Measurements from ENCODE around the gene USH2A. TPM values are rescaled to one million over a fixed set of nuclear protein-coding genes. Genes with fewer than 3 reads are reported as not detected.
"Not testable (repeated sequence)": the region's sequence is repeated elsewhere in the genome, so short reads cannot be mapped to it uniquely, and the experiment has no call there.

The USH2A gene
- polyA plus RNA-seq, 2 of the 4 experiments (the other 2 are of a cell fraction), result not detected

- TF ChIP-seq PBX3 (IDR thresholded peaks at IDR 0.05) (no peak), NPAS2 (CRISPR knock-in tag; IDR thresholded peaks at IDR 0.05; ENCODE audit: borderline replicate concordance) (no peak)
These were observed 409.2 kb downstream of the USH2A start (continued) for GRCh38 chr1:216014086-216014485.

- DNase-seq (ENCODE audit: low read depth in 1 of 2, low spot score in 1 of 2); H3K9me3 ChIP-seq; H3K4me2 ChIP-seq; ATAC-seq; H3K27ac ChIP-seq; H3K4me1 ChIP-seq; CTCF ChIA-PET; FAIRE-seq; POLR2A ChIA-PET; H3K4me3 ChIP-seq: not testable (repeated sequence)
- WGBS (ENCODE audit: missing lambda C conversion rate), result 24% methylated on average over 7 of the region's 10 CpGs
These were observed 413.8 kb downstream of the USH2A start for GRCh38 chr1:216009456-216009855.

DNA sequence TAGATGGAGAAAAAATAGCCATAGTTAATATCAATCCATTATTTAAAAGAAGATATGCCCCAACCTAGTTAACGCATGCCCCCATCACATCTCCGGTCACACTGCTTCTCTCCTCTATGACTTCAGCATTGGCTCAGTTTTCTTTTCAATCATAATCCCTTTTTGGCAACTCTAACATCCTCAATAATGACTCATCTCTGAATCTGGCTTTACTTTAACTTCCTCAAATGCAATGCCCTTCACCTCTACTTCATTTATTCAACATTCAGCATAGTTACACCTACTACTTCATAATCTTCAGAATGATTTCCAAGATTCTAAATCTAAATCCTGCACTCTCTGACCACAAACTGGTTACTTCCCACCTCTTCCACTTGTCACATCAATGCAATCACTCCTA is 417.3 kb downstream of the USH2A start:
- ATAC-seq, result no peak
- FAIRE-seq, result no peak
- H3K4me2 ChIP-seq, result no peak overlapping the region
- no peaks in the 10 kb centered on the region for H3K4me1 ChIP-seq
- no peak overlapping the region for H3K27ac ChIP-seq
- ChIA-PET POLR2A (no interaction called here), CTCF (no interaction called here)
- H3K4me3 ChIP-seq, result no peak overlapping the region
- TF ChIP-seq FOXS1 (CRISPR knock-in tag; IDR thresholded peaks at IDR 0.05), result no peak
- no peak for TF ChIP-seq TFCP2L1 (CRISPR knock-in tag; IDR thresholded peaks at IDR 0.05)
- no peak for TF ChIP-seq MYC (IDR thresholded peaks at IDR 0.05; ENCODE audit: borderline replicate concordance, low read length)
- DNase-seq (ENCODE audit: low read depth in 1 of 2, low spot score in 1 of 2), result no peak
- WGBS (ENCODE audit: missing lambda C conversion rate), result 42% methylated on average over 2 of the region's 2 CpGs
- H3K9me3 ChIP-seq, result no peaks in the 10 kb centered on the region

DNA sequence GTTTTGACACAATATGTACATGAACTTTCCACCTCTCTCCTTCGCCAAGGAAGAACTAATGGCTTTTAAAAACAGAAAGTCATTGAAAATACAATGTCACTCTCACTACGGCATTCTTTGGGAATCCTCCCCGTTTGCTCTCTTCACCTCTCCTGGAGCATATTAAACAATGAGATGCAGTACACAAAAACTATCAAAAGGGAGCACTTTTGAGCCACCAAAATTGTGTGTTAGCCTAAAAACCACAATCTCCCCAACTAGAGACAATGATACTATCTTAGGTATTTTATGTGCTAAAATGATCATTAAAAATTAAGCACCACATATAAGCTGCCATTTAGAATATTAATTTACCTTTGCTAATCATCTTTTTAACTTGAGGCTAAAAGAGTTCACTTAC is 430.6 kb downstream of the USH2A start:
- DNase-seq (ENCODE audit: low read depth in 1 of 2, low spot score in 1 of 2), result peak; percentile 2 to 4
- Histone ChIP-seq H3K9me3 (no peaks in the 10 kb centered on the region), H3K4me3 (no peak overlapping the region), H3K4me1 (no peaks in the 10 kb centered on the region), H3K4me2 (no peak overlapping the region), H3K27ac (no peak overlapping the region)
- TF ChIP-seq KDM1A (IDR thresholded peaks at IDR 0.05; ENCODE audit: low read depth) (no peak), FOXS1 (CRISPR knock-in tag; IDR thresholded peaks at IDR 0.05) (no peak), JUNB (IDR thresholded peaks at IDR 0.05) (no peak), RAD21 (conservative IDR thresholded peaks at IDR 0.05 in 1 of 2, IDR thresholded peaks at IDR 0.05 in 1 of 2) (peak; percentile 34 to 44; a peak in 3 of 5 replicates), BHLHE40 (IDR thresholded peaks at IDR 0.05; ENCODE audit: low read depth, low read length) (no peak), POLR2AphosphoS2 (conservative IDR thresholded peaks at IDR 0.05; ENCODE audit: low read length) (no peak), CTCF (IDR thresholded peaks at IDR 0.05) (peak; percentile 33; the same call in 2 of the 3 replicates), CEBPB (IDR thresholded peaks at IDR 0.05) (no peak), RNF2 (IDR thresholded peaks at IDR 0.05; ENCODE audit: borderline replicate concordance, low read depth) (no peak), HMGXB4 (CRISPR knock-in tag; IDR thresholded peaks at IDR 0.05; ENCODE audit: borderline replicate concordance) (no peak), SREBF2 (IDR thresholded peaks at IDR 0.05) (no peak), RARB (CRISPR knock-in tag; IDR thresholded peaks at IDR 0.05) (no peak), FOSB (CRISPR knock-in tag; IDR thresholded peaks at IDR 0.05) (no peak), ZNF302 (CRISPR knock-in tag; IDR thresholded peaks at IDR 0.05) (no peak)
- TF ChIP-seq, protein P1, sequence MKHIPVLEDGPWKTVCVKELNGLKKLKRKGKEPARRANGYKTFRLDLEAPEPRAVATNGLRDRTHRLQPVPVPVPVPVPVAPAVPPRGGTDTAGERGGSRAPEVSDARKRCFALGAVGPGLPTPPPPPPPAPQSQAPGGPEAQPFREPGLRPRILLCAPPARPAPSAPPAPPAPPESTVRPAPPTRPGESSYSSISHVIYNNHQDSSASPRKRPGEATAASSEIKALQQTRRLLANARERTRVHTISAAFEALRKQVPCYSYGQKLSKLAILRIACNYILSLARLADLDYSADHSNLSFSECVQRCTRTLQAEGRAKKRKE (CRISPR knock-in tag; IDR thresholded peaks at IDR 0.05; ENCODE audit: low read depth), result no peak
- TF ChIP-seq, protein P2, sequence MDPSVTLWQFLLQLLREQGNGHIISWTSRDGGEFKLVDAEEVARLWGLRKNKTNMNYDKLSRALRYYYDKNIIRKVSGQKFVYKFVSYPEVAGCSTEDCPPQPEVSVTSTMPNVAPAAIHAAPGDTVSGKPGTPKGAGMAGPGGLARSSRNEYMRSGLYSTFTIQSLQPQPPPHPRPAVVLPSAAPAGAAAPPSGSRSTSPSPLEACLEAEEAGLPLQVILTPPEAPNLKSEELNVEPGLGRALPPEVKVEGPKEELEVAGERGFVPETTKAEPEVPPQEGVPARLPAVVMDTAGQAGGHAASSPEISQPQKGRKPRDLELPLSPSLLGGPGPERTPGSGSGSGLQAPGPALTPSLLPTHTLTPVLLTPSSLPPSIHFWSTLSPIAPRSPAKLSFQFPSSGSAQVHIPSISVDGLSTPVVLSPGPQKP (IDR thresholded peaks at IDR 0.05; ENCODE audit: low read depth, low read length), result no peak
- CTCF ChIA-PET, result interaction anchor here (0.7 to 1.5 kb wide), 2 partner anchors 15 to 125 kb away, joined by 3 read pairs; no protein-coding TSS in a partner anchor
- POLR2A ChIA-PET, result no interaction called here
- peak; percentile 60 to 62; a peak in 4 of 6 replicates for ATAC-seq
- no peak for FAIRE-seq
- WGBS (ENCODE audit: missing lambda C conversion rate), result 3% methylated on average over 3 of the region's 3 CpGs
